Stimulated activated CD4-positive, alpha-beta T cell treated with anti-CD3 and anti-CD28 coated beads, TNF-alpha, amount 100 ng/mL, for 1 hour (primary cell): ENCODE data around the gene OTULIN.

Source experiments
- DNase-seq, 3 donors: peaks; one replicate each; pipeline ENCODE4 v3.0.0-alpha.2; 2020; ENCODE audit warnings: low read depth in 3 of 3, low spot score in 1 of 3

The OTULIN gene

GRCh38 chr5:14739981-14740380 is 75.5 kb downstream of the OTULIN start:
- DNase-seq = no peak

- no peak for DNase-seq
Observed at GRCh38 chr5:14741131-14741530, 76.6 kb downstream of the OTULIN start.

- no peak for DNase-seq
Observed at GRCh38 chr5:14741801-14742440, 77.4 kb downstream of the OTULIN start.

DNA sequence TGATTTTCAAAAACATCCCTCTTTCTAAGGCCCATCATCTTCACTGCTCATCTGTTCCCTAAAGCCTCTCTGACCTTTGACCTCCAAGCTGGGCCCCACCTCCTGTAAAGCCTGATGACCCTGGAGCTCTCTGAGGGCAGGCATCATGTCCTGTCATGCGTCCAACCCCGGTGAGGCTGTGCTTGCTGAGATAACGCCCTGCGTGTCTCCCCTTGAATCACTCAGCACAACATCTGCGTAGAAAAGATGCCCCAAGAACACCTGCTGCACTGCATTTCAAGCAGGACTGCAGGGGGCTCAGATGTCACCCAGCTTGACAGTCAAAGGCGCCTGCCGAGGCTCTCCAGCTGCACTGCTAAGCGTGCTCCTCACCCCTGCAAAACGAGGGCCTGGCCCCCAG is 78.0 kb downstream of the OTULIN start:
- no peak for DNase-seq

DNA sequence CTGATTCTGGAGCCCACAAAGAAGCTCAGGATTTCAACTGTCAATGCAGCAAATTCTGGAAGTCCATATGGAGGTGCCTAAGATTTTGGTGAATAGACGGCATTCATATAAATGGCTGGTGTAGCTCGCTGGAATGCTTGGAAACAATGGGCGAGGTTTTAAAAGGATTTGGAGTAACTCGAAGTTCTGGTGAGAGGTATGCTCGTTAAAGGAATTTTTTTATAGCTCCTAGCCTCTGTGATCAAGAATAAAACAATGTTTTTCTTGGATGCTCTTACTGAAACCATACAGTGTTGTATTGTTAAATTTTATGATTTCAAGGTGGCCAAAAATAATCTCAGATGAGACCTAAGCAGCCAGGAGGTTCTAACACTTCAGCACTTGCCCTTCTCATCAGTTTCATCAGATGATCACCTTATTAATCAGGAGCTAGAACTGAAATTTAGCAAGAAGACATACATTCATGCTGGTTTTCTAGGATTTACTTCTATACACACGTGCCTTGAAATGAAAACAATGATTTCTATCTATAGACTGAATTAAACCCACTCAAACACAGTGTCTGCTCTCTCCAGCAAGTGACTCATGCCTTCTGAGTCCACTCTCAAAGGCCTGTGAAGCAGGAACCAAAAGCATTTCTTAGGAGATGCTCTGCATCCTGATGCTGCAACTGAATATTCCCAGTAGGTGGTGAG is 79.2 kb downstream of the OTULIN start:
- DNase-seq = no peak

DNA sequence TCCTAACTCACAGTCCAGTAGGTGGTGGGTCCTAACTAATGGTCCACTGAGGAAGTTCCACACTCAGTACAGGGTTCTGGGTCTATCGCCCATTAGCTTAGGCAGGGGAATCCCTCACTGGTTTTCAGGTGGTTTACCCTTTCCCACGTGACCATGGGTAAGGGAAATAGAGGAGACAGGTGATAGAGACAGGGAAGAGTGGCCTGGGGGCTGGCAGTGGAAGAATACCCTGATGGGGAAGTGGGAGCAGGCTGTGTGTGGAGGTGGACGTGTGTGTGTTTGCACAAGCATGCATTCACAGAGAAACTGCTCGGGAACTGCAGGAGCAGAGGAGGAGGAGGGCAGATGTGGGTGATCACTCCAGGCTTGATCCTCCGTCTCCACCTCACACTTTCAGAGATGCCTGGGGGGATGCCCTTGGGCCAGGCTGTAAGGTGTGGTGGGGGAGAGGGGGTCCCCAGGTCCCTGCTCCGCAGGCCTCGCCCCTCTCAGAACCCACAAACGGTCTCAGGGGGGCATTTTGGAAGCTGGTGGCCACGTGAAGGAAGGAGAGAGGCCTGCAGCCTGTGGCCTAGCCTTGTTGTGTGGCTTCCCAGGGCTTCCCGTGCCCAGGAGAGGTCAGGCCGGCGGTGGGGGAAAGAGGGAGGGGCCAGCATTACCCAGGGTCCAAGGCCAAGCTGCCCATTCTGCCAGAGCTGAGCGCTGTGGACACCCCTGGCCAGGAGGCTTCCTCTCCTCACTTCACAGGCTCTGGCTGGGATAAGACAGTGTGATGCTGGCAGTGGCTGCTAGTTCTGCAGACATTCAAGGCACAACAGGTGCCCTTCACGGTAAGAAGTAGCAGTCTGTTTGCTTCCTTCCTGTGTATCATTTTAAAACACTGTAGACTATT is 80.0 kb downstream of the OTULIN start:
- DNase-seq = no peak

DNA sequence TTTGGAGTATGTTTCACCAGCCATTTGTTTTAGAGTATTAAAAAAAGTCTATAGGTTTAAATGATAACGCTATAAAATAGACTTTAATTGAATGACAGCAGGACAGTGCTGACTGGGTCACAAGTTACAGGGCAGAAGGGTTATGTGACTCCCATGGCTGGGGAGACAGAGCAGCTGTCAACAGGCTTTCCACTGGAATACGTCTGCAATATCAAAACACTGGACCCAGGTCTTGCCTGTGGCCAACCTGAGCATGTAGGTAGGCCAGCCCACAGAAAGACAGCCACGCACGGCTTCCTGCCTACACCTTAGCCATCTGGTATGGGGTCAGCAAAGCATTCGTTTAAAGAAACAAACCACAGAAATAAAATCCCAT is 80.7 kb downstream of the OTULIN start:
- DNase-seq = no peak

GRCh38 chr5:14745753-14746152 is 81.2 kb downstream of the OTULIN start:
- DNase-seq = no peak

DNA sequence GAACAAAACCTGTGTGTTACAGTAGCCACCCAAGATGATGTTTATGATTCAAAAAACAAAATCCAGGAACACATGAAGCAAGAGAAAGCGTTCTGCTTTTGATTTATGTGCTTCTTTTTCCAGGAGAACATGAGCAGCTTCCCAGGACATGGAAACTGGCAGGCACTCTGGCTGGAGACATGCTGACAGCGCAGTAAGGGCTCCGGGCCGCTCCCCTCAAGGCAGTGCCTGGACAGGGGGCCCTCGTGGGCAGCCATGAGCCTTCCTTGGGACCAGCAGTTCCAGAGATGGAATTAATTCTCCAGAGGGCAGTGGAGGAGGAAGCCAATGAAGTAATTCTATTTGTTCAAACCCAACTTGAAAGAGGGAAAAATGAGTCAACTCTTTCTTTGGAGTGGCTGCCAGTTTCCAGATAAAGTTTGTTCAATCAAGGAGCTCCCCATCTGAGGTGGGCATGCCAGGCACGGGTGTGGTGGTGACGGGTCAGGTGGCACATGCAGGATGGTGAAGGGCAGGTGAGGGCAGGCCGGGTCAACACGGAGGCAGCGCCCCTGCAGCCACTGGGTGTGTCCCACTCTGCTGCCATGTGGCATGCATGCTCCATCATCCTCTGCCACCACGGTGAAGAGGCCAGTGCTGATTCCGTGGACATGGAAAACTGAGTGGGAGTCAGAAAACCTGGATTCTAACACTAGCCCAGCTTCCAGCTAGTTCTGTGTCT is 83.8 kb downstream of the OTULIN start:
- no peak for DNase-seq
